HG02970 (cell line): ENCODE data around the gene IFNA6.
"Not testable (repeated sequence)": the region's sequence is repeated elsewhere in the genome, so short reads cannot be mapped to it uniquely, and the experiment has no call there.

Source experiments
- ATAC-seq: cut with Tn5 transposase; IDR thresholded peaks from one replicate; pipeline ENCODE4 v1.9.1; 2021; ENCODE audit warnings: mild to moderate bottlenecking, moderate library complexity, moderate number of reproducible peaks; ENCODE audit not compliant: unreplicated experiment, low FRiP score

The IFNA6 gene

DNA sequence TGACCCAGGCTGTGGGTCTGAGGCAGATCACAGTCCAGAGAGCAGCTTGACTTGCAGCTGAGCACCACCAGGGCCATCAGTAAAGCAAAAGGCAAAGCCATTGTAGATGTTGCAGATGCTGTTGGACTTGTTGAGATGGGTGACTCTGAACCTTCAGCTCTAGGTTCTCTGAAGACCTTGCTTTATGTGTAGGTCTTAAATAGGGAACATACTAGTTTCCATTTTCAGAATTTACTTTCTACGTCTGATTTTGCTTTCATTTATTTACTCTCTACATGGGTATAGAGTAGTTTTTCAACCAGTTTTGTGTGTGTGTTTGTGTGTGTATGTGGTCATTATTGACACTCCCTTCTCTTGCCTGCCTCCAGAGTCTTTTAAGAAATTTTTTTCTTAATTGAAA lies at the start of gene IFNA6:
Gene IFNA6, minus strand, starts transcription at position 101 of the 400 bp plus-strand sequence. Its CDS starts 0 bp downstream, at position 101.
- no peak for ATAC-seq

- ATAC-seq = no peak
Measured at GRCh38 chr9:21399956-21400355, 49.3 kb upstream of the IFNA6 start.

GRCh38 chr9:21398955-21399489 lies 48.3 kb upstream of the IFNA6 start:
- ATAC-seq = no peak

- ATAC-seq = peak; percentile 64
Measured at GRCh38 chr9:21395778-21396717, 45.4 kb upstream of the IFNA6 start.

GRCh38 chr9:21392270-21392669 lies 41.6 kb upstream of the IFNA6 start:
- ATAC-seq = no peak

- ATAC-seq = no peak
Measured at GRCh38 chr9:21385131-21385670, 34.5 kb upstream of the IFNA6 start, which contains the start of gene IFNA2. IFNA2 (minus strand) TSS chr9:21385398; CDS start chr9:21385329, 69 bp downstream.

GRCh38 chr9:21383627-21384026 lies 32.9 kb upstream of the IFNA6 start:
- no peak for ATAC-seq

DNA sequence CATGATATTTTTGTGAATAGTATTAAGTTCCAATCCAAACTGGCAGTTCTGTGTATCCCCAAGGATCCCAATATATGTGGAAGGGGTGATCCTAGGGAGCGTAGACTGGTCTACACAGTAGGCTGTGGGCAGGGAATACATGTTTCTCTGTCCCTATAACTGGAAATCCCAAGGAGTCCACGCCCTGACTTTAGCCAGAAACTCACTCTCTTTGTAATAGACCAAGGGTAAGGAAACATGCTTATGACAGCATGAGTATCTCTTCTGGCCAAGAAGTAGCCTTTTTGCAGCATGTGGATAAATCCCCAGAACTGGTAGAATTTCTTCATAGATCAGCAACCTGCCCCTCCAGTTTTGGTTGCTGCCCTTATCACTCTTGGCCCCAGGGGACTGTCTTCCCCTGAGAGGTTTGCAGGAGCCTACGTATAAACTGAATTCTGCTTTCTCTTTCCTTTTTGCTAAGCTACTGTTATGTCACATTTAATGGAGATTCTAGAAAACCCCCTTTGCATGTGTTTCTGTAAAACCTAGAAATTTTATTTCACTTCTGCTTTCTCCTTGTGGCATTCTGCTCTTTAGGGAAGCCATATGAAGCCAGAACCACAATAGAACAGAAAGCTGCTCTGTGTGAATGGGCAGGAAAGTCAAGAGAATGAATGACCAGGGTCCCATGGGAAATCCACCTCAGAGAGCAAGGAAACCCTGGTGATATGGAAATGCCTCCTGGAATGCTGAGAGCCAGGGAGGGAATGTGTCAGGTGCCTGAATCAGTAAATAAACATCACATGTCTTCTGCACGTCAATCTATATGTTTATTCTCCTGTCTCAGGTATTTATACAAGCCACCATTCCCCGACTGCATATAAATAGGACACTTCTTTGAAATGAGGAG lies 31.0 kb upstream of the IFNA6 start:
- ATAC-seq = peak; percentile 95

DNA sequence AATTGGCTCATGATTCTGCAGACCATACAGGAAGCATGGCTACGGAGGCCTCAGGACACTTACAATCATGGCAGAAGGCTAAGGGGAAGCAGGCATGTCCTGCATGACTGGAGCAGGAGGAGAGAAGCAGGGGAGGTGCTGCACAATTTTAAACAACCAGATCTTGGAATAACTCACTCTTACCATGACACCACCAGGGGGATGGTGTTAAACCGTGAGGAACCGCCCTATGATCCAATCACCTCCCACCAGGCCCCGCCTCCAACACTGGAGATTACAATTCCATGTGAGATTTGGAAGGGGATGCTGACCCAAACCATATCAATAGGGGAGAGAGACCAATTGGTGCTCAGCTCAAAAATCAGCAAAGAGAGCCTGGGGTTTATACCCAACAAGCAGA lies 20.8 kb upstream of the IFNA6 start:
- ATAC-seq = not testable (repeated sequence)

GRCh38 chr9:21367957-21368356 lies 17.3 kb upstream of the IFNA6 start, which contains the start of gene IFNA13:
IFNA13 (minus strand) TSS chr9:21368057; CDS start chr9:21368010, 47 bp downstream.
- no peak for ATAC-seq

GRCh38 chr9:21367169-21367568 lies 16.5 kb upstream of the IFNA6 start:
- peak; percentile 88 for ATAC-seq

DNA sequence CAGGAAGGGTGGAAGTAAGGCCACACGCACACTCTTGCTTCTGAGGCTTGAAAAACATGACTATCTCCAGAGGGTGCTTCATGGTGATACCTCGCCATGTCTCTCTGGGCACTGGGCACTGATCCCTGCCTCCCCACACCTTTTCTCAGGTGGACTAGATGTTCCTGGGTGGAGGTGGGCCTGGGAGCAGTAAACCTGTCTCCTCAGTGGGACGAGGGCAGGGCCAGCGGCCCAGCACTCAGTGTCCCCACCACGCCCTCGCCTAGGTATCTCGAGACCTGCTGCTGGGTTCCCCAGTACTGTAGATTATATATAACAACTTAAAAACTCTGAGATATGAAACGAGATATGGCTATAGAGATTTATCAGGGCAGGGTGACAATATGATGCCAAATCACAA lies 11.6 kb upstream of the IFNA6 start:
- no peak for ATAC-seq

GRCh38 chr9:21357479-21358460 lies 7.1 kb upstream of the IFNA6 start:
- ATAC-seq = peak; percentile 76

GRCh38 chr9:21348430-21348970 lies 2.2 kb downstream of the IFNA6 start:
- ATAC-seq = no peak

DNA sequence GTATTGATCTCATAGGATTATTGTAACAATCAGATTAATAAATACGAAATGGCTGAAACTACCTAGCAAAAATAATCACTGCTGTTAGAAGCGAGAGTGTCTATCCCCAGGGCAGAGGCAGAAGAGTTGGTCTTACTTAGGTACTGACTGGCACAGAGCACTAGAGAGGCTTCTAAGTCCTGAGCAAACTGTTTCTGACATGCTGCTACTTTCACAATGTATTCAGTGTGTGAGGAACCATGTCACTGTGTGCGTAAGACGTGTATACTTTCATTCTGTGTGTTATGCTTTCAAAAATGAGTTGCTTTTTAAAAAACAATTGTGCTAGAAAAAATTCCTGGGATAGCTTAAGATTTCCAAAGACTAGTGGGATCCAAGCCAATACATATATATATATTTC lies 10.0 kb downstream of the IFNA6 start:
- ATAC-seq = no peak

DNA sequence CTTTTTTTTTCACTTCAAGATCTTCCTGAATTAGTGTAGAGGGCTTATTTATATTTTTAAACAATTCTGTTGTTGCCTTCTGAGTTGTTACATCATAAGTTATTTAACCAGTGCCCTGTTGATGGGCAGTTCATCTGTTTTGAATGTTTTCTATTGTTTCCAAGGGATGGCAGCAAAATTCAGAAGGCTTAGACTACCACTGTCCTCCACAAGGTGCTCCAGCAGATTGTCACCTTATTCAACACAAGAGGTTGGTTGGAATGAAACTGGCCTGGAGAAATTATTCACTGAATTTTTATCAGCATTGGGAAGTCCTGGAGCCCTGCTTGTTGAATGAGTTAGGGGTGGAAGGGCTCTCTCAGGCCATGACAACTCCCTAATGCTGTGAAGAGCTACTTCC lies 14.2 kb downstream of the IFNA6 start:
- no peak for ATAC-seq

DNA sequence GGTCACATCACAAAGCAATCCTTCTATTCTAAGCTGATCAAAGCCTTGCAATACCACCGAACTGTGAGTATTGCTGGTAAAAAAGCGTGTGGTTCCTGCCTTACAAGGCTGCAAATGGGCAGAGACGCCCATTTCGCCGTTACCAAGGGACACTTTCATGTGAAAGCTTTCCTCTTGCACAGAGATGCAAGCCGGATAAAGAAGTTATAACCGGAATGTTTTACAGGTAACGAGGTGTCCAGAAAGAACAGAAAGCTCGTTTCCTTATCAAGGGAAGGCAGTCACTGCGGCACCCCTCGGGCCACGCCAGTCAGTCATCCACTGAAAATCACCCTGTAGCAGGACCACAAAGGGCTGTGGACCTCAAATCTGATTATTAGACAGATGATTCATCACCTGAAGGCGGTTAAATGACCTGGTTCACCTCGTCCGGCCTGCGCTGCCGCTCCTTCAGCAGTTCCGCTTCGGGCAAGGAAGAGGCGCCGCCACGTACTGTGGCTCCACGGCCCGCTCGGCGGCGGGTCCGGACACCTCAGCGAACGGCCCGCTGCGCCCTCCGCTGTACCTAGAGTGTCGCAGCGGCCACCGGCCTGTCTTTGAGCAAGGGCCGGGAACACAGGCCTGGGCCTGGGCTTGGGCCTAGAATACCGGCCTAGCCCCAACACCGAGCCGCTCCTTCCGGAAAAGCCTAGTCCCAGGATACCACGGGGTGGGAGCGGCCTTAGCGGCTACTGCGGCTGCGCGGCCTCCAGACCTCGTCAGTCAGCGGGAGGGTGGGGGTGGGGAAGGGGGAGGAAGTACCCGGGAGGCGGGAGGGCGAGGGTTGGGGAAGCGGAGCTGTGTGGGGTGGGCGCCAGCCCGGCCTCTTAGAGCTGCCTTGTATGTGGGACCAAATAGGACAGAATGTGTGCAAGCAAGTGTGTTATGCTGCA lies 15.7 kb downstream of the IFNA6 start, which contains the start of gene KLHL9:
Gene KLHL9, minus strand, starts transcription at position 704 of the 932 bp plus-strand sequence. Its CDS starts 545 bp downstream, at position 159.
- peak; percentile 90 for ATAC-seq

GRCh38 chr9:21333226-21333625 lies 17.5 kb downstream of the IFNA6 start:
- no peak for ATAC-seq
